Measurements from ENCODE around the gene RCAN3. TPM values are rescaled to one million over a fixed set of nuclear protein-coding genes. Genes with fewer than 3 reads are reported as not detected.

Gene RCAN3
- total and polyA plus RNA-seq, 2 of the 13 experiments (the other 11 are each of a cell fraction or from before 2014, with no cell fraction given), result 12.2 to 13.3 TPM

DNA sequence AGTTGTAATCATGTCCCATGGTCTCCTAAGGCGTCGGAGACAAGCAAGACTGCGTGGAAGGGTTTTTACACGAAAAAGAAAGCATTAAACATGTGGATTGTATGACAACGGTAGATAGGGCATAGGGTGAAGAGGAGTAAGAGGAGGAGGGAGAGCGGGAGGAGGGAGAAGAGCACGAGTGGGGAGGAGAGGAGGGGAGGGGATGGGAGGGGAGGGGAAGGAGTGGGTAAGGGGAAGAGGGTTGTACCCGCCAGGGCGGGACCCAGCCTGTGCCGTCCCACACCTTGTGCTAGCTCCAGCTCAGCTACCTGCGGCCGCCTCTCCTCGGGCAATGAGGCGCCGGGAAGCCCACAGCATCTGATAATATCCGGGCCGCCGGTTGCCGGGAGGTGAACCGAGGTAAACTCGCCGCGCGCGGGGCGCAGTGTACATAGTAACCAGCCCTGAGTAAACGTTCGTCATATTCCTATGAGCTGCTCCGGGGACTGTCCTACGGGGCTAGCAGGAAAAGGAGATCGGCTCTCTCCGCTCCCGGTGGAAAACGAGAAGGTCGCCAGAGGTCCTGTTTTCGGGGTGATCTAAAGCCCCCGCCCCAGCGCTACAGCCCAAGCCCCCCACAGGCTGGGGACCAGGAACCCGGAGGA is 449 bp upstream of the RCAN3 start (continued):
- TF ChIP-seq, protein P1, sequence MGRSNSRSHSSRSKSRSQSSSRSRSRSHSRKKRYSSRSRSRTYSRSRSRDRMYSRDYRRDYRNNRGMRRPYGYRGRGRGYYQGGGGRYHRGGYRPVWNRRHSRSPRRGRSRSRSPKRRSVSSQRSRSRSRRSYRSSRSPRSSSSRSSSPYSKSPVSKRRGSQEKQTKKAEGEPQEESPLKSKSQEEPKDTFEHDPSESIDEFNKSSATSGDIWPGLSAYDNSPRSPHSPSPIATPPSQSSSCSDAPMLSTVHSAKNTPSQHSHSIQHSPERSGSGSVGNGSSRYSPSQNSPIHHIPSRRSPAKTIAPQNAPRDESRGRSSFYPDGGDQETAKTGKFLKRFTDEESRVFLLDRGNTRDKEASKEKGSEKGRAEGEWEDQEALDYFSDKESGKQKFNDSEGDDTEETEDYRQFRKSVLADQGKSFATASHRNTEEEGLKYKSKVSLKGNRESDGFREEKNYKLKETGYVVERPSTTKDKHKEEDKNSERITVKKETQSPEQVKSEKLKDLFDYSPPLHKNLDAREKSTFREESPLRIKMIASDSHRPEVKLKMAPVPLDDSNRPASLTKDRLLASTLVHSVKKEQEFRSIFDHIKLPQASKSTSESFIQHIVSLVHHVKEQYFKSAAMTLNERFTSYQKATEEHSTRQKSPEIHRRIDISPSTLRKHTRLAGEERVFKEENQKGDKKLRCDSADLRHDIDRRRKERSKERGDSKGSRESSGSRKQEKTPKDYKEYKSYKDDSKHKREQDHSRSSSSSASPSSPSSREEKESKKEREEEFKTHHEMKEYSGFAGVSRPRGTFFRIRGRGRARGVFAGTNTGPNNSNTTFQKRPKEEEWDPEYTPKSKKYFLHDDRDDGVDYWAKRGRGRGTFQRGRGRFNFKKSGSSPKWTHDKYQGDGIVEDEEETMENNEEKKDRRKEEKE (IDR thresholded peaks at IDR 0.05), result no peak
- TF ChIP-seq, protein P2, sequence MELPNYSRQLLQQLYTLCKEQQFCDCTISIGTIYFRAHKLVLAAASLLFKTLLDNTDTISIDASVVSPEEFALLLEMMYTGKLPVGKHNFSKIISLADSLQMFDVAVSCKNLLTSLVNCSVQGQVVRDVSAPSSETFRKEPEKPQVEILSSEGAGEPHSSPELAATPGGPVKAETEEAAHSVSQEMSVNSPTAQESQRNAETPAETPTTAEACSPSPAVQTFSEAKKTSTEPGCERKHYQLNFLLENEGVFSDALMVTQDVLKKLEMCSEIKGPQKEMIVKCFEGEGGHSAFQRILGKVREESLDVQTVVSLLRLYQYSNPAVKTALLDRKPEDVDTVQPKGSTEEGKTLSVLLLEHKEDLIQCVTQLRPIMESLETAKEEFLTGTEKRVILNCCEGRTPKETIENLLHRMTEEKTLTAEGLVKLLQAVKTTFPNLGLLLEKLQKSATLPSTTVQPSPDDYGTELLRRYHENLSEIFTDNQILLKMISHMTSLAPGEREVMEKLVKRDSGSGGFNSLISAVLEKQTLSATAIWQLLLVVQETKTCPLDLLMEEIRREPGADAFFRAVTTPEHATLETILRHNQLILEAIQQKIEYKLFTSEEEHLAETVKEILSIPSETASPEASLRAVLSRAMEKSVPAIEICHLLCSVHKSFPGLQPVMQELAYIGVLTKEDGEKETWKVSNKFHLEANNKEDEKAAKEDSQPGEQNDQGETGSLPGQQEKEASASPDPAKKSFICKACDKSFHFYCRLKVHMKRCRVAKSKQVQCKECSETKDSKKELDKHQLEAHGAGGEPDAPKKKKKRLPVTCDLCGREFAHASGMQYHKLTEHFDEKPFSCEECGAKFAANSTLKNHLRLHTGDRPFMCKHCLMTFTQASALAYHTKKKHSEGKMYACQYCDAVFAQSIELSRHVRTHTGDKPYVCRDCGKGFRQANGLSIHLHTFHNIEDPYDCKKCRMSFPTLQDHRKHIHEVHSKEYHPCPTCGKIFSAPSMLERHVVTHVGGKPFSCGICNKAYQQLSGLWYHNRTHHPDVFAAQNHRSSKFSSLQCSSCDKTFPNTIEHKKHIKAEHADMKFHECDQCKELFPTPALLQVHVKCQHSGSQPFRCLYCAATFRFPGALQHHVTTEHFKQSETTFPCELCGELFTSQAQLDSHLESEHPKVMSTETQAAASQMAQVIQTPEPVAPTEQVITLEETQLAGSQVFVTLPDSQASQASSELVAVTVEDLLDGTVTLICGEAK (IDR thresholded peaks at IDR 0.05), result no peak
- TF ChIP-seq, protein P2 (CRISPR knock-in tag; IDR thresholded peaks at IDR 0.05), result no peak
- TF ChIP-seq ZNF615 (CRISPR knock-in tag; IDR thresholded peaks at IDR 0.05; ENCODE audit: borderline replicate concordance) (no peak), ZNF256 (CRISPR knock-in tag; conservative IDR thresholded peaks at IDR 0.05) (no peak; the same call in 1 of the 2 replicates), HOXA7 (CRISPR knock-in tag; IDR thresholded peaks at IDR 0.05) (no peak), MED1 (CRISPR knock-in tag; IDR thresholded peaks at IDR 0.05) (peak; percentile 33; the same call in 1 of the 2 replicates), SNAI1 (CRISPR knock-in tag; IDR thresholded peaks at IDR 0.05; ENCODE audit: borderline replicate concordance) (0 out of 2 replicates have a peak, but pooled peaks have one; percentile 44), SIX4 (CRISPR knock-in tag; IDR thresholded peaks at IDR 0.05) (no peak), ZC3H4 (CRISPR knock-in tag; IDR thresholded peaks at IDR 0.05; ENCODE audit: borderline replicate concordance) (no peak), MAZ (IDR thresholded peaks at IDR 0.05; ENCODE audit: borderline replicate concordance, low read depth, low read length) (peak; percentile 30; the same call in 1 of the 2 replicates), MAZ (CRISPR knock-in tag; IDR thresholded peaks at IDR 0.05; ENCODE audit: low read depth) (0 out of 2 replicates have a peak, but pooled peaks have one; percentile 8), ZEB1 (IDR thresholded peaks at IDR 0.05; ENCODE audit: insufficient replicate concordance, low read depth) (peak; percentile 53), PTBP1 (IDR thresholded peaks at IDR 0.05; ENCODE audit: low read depth, low read length, poor library complexity, severe bottlenecking) (no peak), ZNF446 (CRISPR knock-in tag; IDR thresholded peaks at IDR 0.05) (no peak)
- TF ChIP-seq, protein P3, sequence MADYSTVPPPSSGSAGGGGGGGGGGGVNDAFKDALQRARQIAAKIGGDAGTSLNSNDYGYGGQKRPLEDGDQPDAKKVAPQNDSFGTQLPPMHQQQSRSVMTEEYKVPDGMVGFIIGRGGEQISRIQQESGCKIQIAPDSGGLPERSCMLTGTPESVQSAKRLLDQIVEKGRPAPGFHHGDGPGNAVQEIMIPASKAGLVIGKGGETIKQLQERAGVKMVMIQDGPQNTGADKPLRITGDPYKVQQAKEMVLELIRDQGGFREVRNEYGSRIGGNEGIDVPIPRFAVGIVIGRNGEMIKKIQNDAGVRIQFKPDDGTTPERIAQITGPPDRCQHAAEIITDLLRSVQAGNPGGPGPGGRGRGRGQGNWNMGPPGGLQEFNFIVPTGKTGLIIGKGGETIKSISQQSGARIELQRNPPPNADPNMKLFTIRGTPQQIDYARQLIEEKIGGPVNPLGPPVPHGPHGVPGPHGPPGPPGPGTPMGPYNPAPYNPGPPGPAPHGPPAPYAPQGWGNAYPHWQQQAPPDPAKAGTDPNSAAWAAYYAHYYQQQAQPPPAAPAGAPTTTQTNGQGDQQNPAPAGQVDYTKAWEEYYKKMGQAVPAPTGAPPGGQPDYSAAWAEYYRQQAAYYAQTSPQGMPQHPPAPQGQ (CRISPR knock-in tag; IDR thresholded peaks at IDR 0.05; ENCODE audit: borderline replicate concordance), result no peak

Measured in HepG2 (cell line).